ENCODE data around the gene ACLY. TPM values are rescaled to one million over a fixed set of nuclear protein-coding genes. Genes with fewer than 3 reads are reported as not detected.
"Not testable (repeated sequence)": the region's sequence is repeated elsewhere in the genome, so short reads cannot be mapped to it uniquely, and the experiment has no call there.

Gene ACLY
- total and polyA plus RNA-seq, 11 donors: 8.3 to 55.5 (median 34.7) TPM

DNA sequence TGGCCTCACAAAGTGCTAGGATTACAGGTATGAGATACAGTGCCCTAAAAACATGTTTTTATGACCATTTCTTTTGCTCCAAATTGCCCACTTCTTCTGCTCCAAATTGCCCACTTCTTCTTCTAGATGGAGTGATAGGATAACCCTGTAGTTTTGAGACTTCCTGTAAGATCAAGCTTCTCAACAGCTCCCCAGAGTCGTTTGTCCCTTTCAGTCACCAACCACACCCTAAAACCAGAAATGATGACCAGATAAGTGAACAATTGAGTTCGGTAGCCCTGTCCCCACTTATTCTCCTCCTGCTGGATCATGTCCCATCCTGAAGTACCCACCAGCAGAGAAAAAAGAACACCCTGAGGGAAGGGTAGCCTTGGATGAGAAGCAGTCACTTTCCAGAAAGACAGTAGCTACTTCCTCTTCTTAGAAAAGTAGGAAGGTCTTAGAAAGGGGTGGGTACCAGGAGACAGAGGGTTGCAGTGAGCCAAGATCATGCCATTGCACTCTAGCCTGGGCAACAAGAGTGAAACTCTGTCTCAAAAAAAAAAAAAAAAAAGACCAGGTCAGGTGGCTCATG, 14.2 kb upstream of the ACLY start:
- H3K27ac ChIP-seq: peak overlapping the region in 1 of 12 donors; percentile 62
- H3K9me3 ChIP-seq: no peaks in the 10 kb centered on the region
- no peak for ATAC-seq
- DNase-seq: no peak
- WGBS, 4 donors: 38 to 54% (median 44%) methylated on average over 2 of the region's 2 CpGs
- intact Hi-C loops (cut with DNase I): no loop called here
- peaks cover 0 to 8% (median 0%) of the 10 kb centered on the region in 9 donors for H3K36me3 ChIP-seq
- peaks cover 0 to 35% (median 10%) of the 10 kb centered on the region in 12 donors for H3K4me1 ChIP-seq
- H3K4me3 ChIP-seq: no peak overlapping the region
- H3K27me3 ChIP-seq: no peaks in the 10 kb centered on the region
- no peak for TF ChIP-seq CTCF (IDR thresholded peaks at IDR 0.05)
- TF ChIP-seq POLR2A (IDR thresholded peaks at IDR 0.05): no peak

- not testable (repeated sequence) for H3K4me3 ChIP-seq, DNase-seq, H3K27ac ChIP-seq, ATAC-seq, H3K27me3 ChIP-seq, H3K9me3 ChIP-seq, H3K36me3 ChIP-seq
- intact Hi-C loops (cut with DNase I): loop anchor here in 1 of 10 donors (2.0 kb wide), 1 partner anchor 75 kb away; no protein-coding TSS in a partner anchor
- 90 to 100% (median 92%) methylated on average over 3 to 4 of the region's 4 CpGs for WGBS, 4 donors
- peaks cover 0 to 35% (median 9%) of the 10 kb centered on the region in 12 donors for H3K4me1 ChIP-seq
These were observed 13.0 kb upstream of the ACLY start for GRCh38 chr17:41931715-41932114.

DNA sequence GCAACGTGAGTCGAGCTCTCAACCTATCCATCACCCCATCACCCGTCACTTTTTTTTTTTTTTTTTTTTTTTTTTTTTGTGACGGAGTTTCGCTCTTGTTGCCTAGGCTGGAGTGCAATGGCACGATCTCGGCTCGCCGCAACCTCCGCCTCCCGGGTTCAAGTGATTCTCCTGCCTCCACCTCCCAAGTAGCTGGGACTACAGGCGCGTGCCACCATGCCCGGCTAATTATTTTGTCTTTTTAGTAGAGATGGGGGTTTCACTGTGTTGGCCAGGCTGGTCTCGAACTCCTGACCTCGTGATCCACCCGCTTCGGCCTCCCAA, 12.0 kb upstream of the ACLY start:
- Histone ChIP-seq H3K4me1 (peaks cover 0 to 35% (median 9%) of the 10 kb centered on the region in 12 donors), H3K4me3 (peak overlapping the region; percentile 34 to 73 (median 61)), H3K27ac (peak overlapping the region in 11 of 12 donors; percentile 73 to 95 (median 83))
- 48 to 55% (median 52%) methylated on average over 18 of the region's 18 CpGs for WGBS, 4 donors
- H3K36me3 ChIP-seq, DNase-seq, H3K27me3 ChIP-seq, ATAC-seq, H3K9me3 ChIP-seq: not testable (repeated sequence)
- intact Hi-C loops (cut with DNase I): loop anchor here in 1 of 10 donors (2.0 kb wide), 1 partner anchor 76 kb away; no protein-coding TSS in a partner anchor

DNA sequence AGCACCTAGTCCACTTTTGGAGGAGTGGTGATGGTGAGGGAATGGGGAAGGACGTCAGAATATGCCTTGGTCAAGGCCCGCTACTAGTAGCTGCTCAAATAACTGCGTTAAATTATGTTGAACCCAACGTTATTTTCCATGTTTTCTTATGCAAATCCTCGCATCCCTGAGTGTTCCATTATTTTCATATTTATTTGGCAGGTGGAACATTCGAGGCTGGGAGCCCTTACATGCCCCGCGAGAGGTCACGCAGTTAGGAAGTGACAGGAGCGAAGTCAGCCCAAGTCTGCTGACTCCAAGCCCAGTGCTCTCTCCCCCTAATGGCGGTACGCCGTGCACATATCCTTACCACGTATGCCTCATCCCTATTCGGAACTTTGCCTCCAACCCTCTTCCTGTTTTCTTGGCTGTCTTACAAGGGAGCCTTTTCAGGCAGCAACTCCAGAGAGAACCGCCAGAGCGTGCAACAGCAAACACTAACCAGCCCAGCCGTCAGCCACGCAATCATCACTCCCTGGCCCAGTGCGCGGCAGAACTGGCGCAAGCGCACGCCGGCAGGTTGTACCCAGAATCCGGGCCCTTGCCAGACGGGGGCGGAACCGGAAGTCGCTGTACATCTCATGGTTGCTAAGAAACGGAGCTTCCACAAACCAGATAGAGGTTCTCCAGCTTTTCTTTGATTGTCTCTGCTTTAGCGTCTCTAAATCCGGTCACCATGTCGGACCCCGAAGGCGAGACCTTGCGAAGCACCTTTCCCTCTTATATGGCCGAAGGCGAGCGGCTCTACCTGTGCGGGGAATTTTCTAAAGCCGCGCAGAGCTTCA, 11.5 kb upstream of the ACLY start, which contains the start of gene ODAD4:
Gene ODAD4, plus strand, starts transcription at position 609 of the 824 bp plus-strand sequence. Its CDS starts 107 bp downstream, at position 716.
- H3K27me3 ChIP-seq: no peaks in the 10 kb centered on the region
- H3K4me1 ChIP-seq: peaks cover 0 to 35% (median 9%) of the 10 kb centered on the region in 12 donors
- peak within 1 kb of the TSS; percentile 65 to 95 (median 82) for H3K27ac ChIP-seq
- ATAC-seq (peak; percentile 94 to 99 (median 98)), DNase-seq (peak; percentile 96 to 99 (median 97))
- intact Hi-C loops (cut with DNase I): loop anchor here in 1 of 10 donors (2.0 kb wide), 1 partner anchor 77 kb away; no protein-coding TSS in a partner anchor
- TF ChIP-seq POLR2A (IDR thresholded peaks at IDR 0.05): peak in 1 of 2 donors; percentile 85
- peak in 11 of 12 donors; percentile 22 to 61 (median 44) for TF ChIP-seq CTCF (IDR thresholded peaks at IDR 0.05)
- no peaks in the 10 kb centered on the region for H3K9me3 ChIP-seq
- 2 to 4% (median 2%) methylated on average over 43 of the region's 43 CpGs for WGBS, 4 donors
- no peaks in the 10 kb centered on the region for H3K36me3 ChIP-seq
- H3K4me3 ChIP-seq: peak within 1 kb of the TSS; percentile 34 to 73 (median 61)

DNA sequence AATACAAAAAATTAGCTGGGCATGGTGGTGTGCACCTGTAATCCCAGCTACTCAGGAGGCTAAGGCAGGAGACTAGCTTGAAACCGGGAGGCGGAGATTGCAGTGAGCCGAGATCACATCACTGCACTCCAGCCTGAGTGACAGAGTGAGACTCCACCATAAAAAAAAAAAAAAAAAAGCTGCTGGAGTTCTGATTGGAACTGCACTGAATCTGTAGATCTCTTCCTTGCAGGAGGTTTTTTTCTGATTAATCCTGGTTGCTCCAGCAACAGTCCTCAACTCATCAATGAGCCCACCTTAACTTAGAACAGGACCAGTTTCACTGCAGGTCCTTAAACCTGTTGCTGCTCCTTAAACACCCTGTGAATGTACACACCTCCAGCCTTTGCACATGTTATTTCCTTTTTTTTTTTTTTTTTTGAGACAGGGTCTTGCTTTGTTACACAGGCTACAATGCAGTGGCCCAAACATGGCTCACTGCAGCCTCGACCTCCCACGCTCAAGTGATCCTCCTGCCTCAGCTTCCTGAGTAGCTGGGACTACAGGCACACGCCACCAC, 10.0 kb upstream of the ACLY start:
- DNase-seq (no peak), ATAC-seq (no peak)
- no peak for TF ChIP-seq POLR2A (IDR thresholded peaks at IDR 0.05)
- no peak for TF ChIP-seq CTCF (IDR thresholded peaks at IDR 0.05)
- H3K27ac ChIP-seq: peak overlapping the region in 1 of 12 donors; percentile 87
- H3K4me3 ChIP-seq: no peak overlapping the region
- intact Hi-C loops (cut with DNase I): no loop called here
- 77 to 90% (median 84%) methylated on average over 6 of the region's 6 CpGs for WGBS, 4 donors
- peaks cover 0 to 35% (median 9%) of the 10 kb centered on the region in 12 donors for H3K4me1 ChIP-seq
- H3K9me3 ChIP-seq: no peaks in the 10 kb centered on the region
- no peaks in the 10 kb centered on the region for H3K27me3 ChIP-seq
- no peaks in the 10 kb centered on the region for H3K36me3 ChIP-seq

Measured in heart left ventricle (tissue), 16 donors.